Measurements from ENCODE around the gene LMF1. TPM values are rescaled to one million over a fixed set of nuclear protein-coding genes. Genes with fewer than 3 reads are reported as not detected.

The LMF1 gene
- total and polyA plus RNA-seq, 8 donors: 7.6 to 121 (median 15.8) TPM

DNA sequence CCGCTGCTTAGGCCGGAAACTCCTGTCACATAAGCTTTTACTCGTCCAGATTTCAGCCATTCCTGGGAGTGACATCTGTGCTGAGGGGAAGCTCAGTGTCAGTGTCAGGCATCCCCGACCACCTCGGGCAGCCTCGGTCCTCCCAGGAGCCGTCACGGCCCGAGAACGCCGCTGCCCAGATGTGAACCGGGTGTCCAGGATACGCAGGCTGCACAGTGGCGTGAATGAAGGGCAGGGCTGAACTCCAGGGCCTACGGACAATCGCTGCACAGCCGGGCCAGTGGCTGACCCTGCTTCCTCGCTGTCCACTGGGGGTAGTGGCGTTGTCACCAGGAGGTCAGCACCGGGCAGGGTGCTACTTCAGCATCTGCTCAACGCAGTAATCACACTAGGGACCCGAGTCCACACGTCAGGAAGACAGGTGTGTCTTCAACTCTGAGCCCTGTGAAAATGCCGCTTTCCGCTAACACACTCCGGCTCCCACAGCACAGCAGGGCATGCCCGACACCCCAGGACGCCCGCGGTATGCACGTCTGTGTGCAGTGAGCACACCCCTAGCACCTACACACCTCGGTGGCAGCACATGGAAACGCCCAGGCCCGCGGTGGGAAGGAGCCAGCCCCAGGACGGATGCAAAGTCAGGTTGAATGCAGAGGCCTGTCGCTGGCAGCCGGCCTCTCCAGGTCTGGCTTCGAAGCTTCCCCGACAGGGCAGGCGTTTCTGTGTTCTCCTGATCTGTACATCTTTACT, 3.1 kb downstream of the LMF1 start:
- H3K27me3 ChIP-seq: no peaks in the 10 kb centered on the region
- H3K4me3 ChIP-seq: no peak overlapping the region
- peaks cover 0 to 32% (median 22%) of the 10 kb centered on the region in 4 donors for H3K36me3 ChIP-seq
- peaks cover 13 to 33% (median 27%) of the 10 kb centered on the region in 4 donors for H3K4me1 ChIP-seq
- peaks cover 0 to 5% (median 0%) of the 10 kb centered on the region in 4 donors for H3K9me3 ChIP-seq
- H3K27ac ChIP-seq: no peak overlapping the region
- TF ChIP-seq POLR2A (IDR thresholded peaks at IDR 0.05) (no peak), POLR2AphosphoS5 (IDR thresholded peaks at IDR 0.05) (no peak), EP300 (IDR thresholded peaks at IDR 0.05) (no peak)
- TF ChIP-seq, protein P1, sequence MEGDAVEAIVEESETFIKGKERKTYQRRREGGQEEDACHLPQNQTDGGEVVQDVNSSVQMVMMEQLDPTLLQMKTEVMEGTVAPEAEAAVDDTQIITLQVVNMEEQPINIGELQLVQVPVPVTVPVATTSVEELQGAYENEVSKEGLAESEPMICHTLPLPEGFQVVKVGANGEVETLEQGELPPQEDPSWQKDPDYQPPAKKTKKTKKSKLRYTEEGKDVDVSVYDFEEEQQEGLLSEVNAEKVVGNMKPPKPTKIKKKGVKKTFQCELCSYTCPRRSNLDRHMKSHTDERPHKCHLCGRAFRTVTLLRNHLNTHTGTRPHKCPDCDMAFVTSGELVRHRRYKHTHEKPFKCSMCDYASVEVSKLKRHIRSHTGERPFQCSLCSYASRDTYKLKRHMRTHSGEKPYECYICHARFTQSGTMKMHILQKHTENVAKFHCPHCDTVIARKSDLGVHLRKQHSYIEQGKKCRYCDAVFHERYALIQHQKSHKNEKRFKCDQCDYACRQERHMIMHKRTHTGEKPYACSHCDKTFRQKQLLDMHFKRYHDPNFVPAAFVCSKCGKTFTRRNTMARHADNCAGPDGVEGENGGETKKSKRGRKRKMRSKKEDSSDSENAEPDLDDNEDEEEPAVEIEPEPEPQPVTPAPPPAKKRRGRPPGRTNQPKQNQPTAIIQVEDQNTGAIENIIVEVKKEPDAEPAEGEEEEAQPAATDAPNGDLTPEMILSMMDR (IDR thresholded peaks at IDR 0.05): no peak
- intact Hi-C loops (cut with DNase I; ENCODE audit: low total_unique reads): no loop called here
- DNase-seq: no peak
- WGBS, 5 donors: 94 to 96% (median 95%) methylated on average over 24 to 41 of the region's 41 CpGs

DNA sequence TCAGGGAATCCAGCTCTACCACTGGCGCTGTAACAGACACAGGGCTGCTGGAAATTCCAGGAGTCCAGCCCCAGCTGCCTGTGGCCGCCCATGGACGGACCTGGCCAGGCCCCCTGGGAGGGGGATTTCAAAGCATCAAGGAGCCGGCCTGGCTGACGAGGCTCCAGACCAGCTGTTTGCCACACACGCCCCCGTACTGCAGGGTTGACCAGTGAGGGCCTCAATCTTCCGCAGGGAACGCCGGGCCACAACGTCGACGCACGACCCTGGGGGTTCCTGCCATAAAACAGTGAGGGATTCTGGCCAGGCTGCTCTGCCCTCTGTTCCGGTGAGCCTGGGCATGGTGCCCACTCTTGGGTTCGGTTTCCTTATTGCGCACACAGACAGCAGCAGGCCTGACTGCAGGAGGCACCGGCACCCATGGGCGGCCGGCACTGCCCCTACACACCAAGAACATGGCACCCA, 3.7 kb downstream of the LMF1 start:
- intact Hi-C loops (cut with DNase I; ENCODE audit: low total_unique reads): no loop called here
- 93 to 97% (median 95%) methylated on average over 7 to 20 of the region's 20 CpGs for WGBS, 5 donors
- Histone ChIP-seq H3K27me3 (no peaks in the 10 kb centered on the region), H3K4me1 (peaks cover 13 to 33% (median 27%) of the 10 kb centered on the region in 4 donors), H3K9me3 (peaks cover 0 to 5% (median 0%) of the 10 kb centered on the region in 4 donors), H3K4me3 (no peak overlapping the region), H3K27ac (no peak overlapping the region), H3K36me3 (peaks cover 0 to 32% (median 22%) of the 10 kb centered on the region in 4 donors)
- TF ChIP-seq, protein P1 (IDR thresholded peaks at IDR 0.05): no peak
- TF ChIP-seq POLR2AphosphoS5 (IDR thresholded peaks at IDR 0.05): no peak
- no peak for TF ChIP-seq POLR2A (IDR thresholded peaks at IDR 0.05)
- TF ChIP-seq EP300 (IDR thresholded peaks at IDR 0.05): no peak
- DNase-seq: no peak

DNA sequence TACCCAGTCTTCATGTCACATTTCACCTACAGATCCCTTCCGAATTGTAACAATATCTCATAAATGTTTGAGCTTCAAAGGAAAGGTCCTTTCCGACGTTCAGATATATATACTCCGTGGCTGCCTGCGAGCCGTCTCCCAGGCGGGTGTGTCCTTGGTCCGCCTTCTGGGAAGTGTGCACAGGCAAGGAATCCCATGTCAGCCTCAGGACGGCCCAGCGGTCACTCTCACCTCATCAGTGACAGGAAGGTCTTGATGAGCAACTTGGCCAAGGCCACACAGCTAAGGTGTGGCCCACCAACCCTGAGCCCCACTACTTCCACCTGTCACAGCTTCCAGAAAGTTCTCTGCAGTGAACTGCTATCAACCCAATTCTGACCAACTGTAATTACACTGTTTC, 4.3 kb downstream of the LMF1 start:
- TF ChIP-seq POLR2AphosphoS5 (IDR thresholded peaks at IDR 0.05) (no peak), POLR2A (IDR thresholded peaks at IDR 0.05) (no peak), EP300 (IDR thresholded peaks at IDR 0.05) (no peak)
- TF ChIP-seq, protein P1 (IDR thresholded peaks at IDR 0.05): no peak
- Histone ChIP-seq H3K4me3 (no peak overlapping the region), H3K4me1 (peaks cover 13 to 33% (median 26%) of the 10 kb centered on the region in 4 donors), H3K27me3 (no peaks in the 10 kb centered on the region), H3K27ac (no peak overlapping the region), H3K9me3 (peaks cover 0 to 5% (median 0%) of the 10 kb centered on the region in 4 donors), H3K36me3 (peaks cover 0 to 32% (median 22%) of the 10 kb centered on the region in 4 donors)
- DNase-seq: no peak
- WGBS, 5 donors: 93 to 98% (median 96%) methylated on average over 10 of the region's 10 CpGs
- intact Hi-C loops (cut with DNase I; ENCODE audit: low total_unique reads): no loop called here

DNA sequence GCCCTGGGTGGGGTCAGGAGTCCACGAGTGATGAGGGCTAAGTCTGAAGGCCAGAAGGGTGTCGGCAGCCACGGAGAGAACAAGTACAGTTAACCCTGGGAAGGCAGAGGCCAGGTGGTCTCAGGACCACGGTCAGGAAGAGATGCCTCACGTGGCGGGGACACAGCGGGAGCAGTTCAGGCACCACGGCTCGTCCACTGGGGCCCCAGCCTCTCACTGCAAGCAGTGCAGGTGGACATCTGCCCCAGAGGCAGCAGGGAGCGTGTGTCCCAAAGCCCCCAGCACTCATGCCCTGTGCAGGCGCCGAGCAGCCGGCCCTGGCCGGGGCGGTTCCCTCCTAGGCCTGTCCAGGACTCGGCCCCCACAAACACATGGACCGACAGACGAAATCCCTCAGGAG, 4.7 kb downstream of the LMF1 start:
- peaks cover 0 to 32% (median 22%) of the 10 kb centered on the region in 4 donors for H3K36me3 ChIP-seq
- no peak overlapping the region for H3K4me3 ChIP-seq
- peaks cover 0 to 5% (median 0%) of the 10 kb centered on the region in 4 donors for H3K9me3 ChIP-seq
- TF ChIP-seq EP300 (IDR thresholded peaks at IDR 0.05) (no peak), POLR2A (IDR thresholded peaks at IDR 0.05) (no peak), POLR2AphosphoS5 (IDR thresholded peaks at IDR 0.05) (no peak)
- TF ChIP-seq, protein P1 (IDR thresholded peaks at IDR 0.05): no peak
- intact Hi-C loops (cut with DNase I; ENCODE audit: low total_unique reads): no loop called here
- no peaks in the 10 kb centered on the region for H3K27me3 ChIP-seq
- DNase-seq: no peak
- no peak overlapping the region for H3K27ac ChIP-seq
- H3K4me1 ChIP-seq: peaks cover 13 to 29% (median 22%) of the 10 kb centered on the region in 4 donors
- WGBS, 5 donors: 94 to 99% (median 96%) methylated on average over 18 of the region's 18 CpGs
